Measurements from ENCODE around the gene SNRPD2.

GRCh38 chr19:45687599-45687998 lies 4.2 kb downstream of the SNRPD2 start:
- TF ChIP-seq POLR2AphosphoS5 (IDR thresholded peaks at IDR 0.05; ENCODE audit: low read depth, low read length) (no peak), TAF1 (IDR thresholded peaks at IDR 0.05; ENCODE audit: low read depth, low read length) (no peak), POLR2A (IDR thresholded peaks at IDR 0.05; ENCODE audit: low read depth, low read length) (0 out of 2 replicates have a peak, but pooled peaks have one; percentile 30), SPI1 (IDR thresholded peaks at IDR 0.05; ENCODE audit: low read depth, low read length) (no peak)

Data from GM12891 (cell line).